ENCODE data around the gene MRPS24.
A peak's percentile ranks its signal among the peaks of the same experiment; 100 is the strongest.

The MRPS24 gene

GRCh38 chr7:43869006-43869866 is at the start of gene MRPS24:
Gene MRPS24 (minus strand): TSS chr7:43869517. CDS start chr7:43869495, 22 bp downstream.
- TF ChIP-seq, protein P1, sequence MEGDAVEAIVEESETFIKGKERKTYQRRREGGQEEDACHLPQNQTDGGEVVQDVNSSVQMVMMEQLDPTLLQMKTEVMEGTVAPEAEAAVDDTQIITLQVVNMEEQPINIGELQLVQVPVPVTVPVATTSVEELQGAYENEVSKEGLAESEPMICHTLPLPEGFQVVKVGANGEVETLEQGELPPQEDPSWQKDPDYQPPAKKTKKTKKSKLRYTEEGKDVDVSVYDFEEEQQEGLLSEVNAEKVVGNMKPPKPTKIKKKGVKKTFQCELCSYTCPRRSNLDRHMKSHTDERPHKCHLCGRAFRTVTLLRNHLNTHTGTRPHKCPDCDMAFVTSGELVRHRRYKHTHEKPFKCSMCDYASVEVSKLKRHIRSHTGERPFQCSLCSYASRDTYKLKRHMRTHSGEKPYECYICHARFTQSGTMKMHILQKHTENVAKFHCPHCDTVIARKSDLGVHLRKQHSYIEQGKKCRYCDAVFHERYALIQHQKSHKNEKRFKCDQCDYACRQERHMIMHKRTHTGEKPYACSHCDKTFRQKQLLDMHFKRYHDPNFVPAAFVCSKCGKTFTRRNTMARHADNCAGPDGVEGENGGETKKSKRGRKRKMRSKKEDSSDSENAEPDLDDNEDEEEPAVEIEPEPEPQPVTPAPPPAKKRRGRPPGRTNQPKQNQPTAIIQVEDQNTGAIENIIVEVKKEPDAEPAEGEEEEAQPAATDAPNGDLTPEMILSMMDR (IDR thresholded peaks at IDR 0.05; ENCODE audit: extremely low read depth, insufficient read depth, missing control alignments): no peak
- peak; percentile 98 for DNase-seq (ENCODE audit: low spot score)
- in situ Hi-C loops (cut with MboI; ENCODE audit: low pct_unique_long_range_greater_than_20kb, low sequenced_read_pairs, unreplicated experiment): no loop called here

GRCh38 chr7:43915907-43916306 is 46.6 kb upstream of the MRPS24 start:
- TF ChIP-seq, protein P1 (IDR thresholded peaks at IDR 0.05; ENCODE audit: extremely low read depth, insufficient read depth, missing control alignments): no peak
- in situ Hi-C loops (cut with MboI; ENCODE audit: low pct_unique_long_range_greater_than_20kb, low sequenced_read_pairs, unreplicated experiment): no loop called here
- DNase-seq (ENCODE audit: low spot score): no peak

DNA sequence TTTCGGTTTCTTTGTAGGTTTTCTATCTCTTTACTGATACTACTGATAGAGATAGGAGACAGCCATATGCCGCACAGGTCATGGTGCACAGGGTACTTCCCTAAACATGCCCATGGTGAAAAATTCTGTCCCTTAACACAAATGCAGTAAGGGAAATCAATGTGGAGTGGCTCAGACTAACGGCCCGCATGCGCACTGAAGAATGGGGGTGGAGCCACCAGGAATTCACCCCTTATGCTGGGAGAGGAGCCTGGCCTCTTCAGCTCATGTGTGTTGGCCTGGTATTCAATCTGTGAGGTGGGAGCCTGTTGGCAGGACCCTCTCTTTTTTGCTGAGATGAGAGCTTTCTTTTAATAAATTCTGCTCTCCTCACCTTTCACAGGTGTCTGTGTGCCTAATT is 45.5 kb upstream of the MRPS24 start:
- DNase-seq (ENCODE audit: low spot score): no peak
- in situ Hi-C loops (cut with MboI; ENCODE audit: low pct_unique_long_range_greater_than_20kb, low sequenced_read_pairs, unreplicated experiment): no loop called here
- TF ChIP-seq, protein P1 (IDR thresholded peaks at IDR 0.05; ENCODE audit: extremely low read depth, insufficient read depth, missing control alignments): no peak

DNA sequence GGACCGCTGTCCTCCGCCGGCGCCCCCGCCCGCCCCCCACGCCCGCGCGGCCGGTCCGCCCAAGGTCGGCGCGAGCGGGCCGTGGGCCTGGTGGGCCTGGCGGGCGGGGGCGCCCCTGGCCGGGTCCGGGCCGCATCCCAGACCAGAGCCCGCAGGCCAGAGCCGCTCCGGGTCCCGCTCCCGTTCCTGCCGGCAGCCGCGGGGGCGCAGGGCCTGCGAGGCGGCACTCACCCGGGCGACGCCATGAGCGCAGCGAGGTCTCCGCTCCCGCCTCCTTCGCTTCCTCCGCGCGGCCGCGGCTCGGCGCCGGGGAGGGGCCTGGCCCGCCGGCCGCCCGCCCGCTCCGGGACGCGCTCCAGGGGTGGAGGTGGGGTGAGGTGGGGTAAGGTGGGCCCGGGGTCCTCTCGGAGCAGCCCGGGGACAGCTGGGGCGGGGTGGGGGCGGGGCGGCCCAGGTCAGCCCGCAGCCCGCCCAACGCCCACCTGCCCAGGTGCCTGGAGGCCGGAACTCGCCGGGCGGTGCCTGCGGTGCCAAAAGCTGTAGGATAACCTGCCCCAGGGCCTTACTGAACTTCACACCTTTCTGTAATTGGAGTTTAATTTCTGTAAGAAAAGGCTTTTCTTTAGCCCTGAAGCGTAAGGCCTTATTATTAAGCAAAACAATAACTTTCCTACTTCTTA is 37.2 kb upstream of the MRPS24 start, which contains the start of gene URGCP:
Gene URGCP, minus strand, starts transcription at position 266 of the 680 bp plus-strand sequence. Its CDS starts 21 bp downstream, at position 245.
- in situ Hi-C loops (cut with MboI; ENCODE audit: low pct_unique_long_range_greater_than_20kb, low sequenced_read_pairs, unreplicated experiment): no loop called here
- peak; percentile 91 for DNase-seq (ENCODE audit: low spot score)

GRCh38 chr7:43905956-43906330 is 36.6 kb upstream of the MRPS24 start:
- in situ Hi-C loops (cut with MboI; ENCODE audit: low pct_unique_long_range_greater_than_20kb, low sequenced_read_pairs, unreplicated experiment): no loop called here
- DNase-seq (ENCODE audit: low spot score): peak; percentile 65
- TF ChIP-seq, protein P1 (IDR thresholded peaks at IDR 0.05; ENCODE audit: extremely low read depth, insufficient read depth, missing control alignments): no peak

More for the DNA sequence above, 37.2 kb upstream of the MRPS24 start, which contains the start of gene URGCP:
- TF ChIP-seq, protein P1 (IDR thresholded peaks at IDR 0.05; ENCODE audit: extremely low read depth, insufficient read depth, missing control alignments): no peak

DNA sequence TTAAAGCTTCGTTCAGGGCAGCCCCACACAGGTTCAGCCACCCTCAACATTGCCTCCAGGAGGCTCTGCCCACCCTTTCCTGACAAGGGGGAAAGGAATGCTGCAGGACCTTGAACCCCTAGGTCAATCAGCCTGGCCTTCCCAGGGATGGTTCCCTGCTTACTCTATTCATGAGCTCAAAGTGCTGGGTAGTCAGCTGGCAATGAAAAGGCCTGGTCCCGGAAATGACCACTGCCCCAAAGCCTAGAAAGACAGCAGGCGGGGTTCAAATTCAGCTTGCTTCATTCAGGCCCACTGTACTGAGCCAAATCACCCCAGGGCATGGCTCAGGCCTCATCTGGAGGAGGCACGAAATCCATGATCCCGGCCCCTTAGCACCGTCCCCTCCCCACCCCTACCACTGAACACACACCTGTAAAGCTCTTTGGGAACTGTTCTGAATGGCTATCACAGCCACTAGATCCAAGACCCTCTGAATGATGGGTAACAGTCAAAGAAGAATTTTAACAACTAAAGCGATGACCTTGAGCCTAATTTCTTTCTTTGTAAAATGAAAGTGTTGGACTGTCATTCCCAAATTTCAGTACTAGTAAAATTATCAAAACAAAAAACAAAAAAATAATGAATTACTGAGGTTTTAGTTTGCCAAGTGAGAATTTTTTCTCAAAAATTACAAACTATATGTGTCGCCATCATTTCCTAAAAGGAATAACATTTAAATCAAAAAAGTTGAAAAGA is 36.1 kb upstream of the MRPS24 start:
- TF ChIP-seq, protein P1 (IDR thresholded peaks at IDR 0.05; ENCODE audit: extremely low read depth, insufficient read depth, missing control alignments): no peak
- no peak for DNase-seq (ENCODE audit: low spot score)
- in situ Hi-C loops (cut with MboI; ENCODE audit: low pct_unique_long_range_greater_than_20kb, low sequenced_read_pairs, unreplicated experiment): no loop called here
